HG02970 (cell line): ENCODE data around the gene PCDHB8.
"Not testable (repeated sequence)": the region's sequence is repeated elsewhere in the genome, so short reads cannot be mapped to it uniquely, and the experiment has no call there.

Experiments
- ATAC-seq: cut with Tn5 transposase; IDR thresholded peaks from one replicate; pipeline ENCODE4 v1.9.1; 2021; ENCODE audit warnings: mild to moderate bottlenecking, moderate library complexity, moderate number of reproducible peaks; ENCODE audit not compliant: unreplicated experiment, low FRiP score

PCDHB8 gene

GRCh38 chr5:141177577-141178191, at the start of gene PCDHB8:
Gene PCDHB8 (plus strand): TSS chr5:141177790. CDS start chr5:141178035, 245 bp downstream.
- not testable (repeated sequence) for ATAC-seq

- ATAC-seq: no peak
These were observed 42.4 kb upstream of the PCDHB8 start, which contains the start of gene PCDHB5 for GRCh38 chr5:141135030-141135717. Gene PCDHB5 (plus strand): TSS chr5:141135206. CDS start chr5:141135435, 229 bp downstream.

GRCh38 chr5:141135718-141136266, 41.8 kb upstream of the PCDHB8 start:
- ATAC-seq: no peak

- not testable (repeated sequence) for ATAC-seq
These were observed 40.2 kb upstream of the PCDHB8 start for GRCh38 chr5:141137346-141137745.

GRCh38 chr5:141149812-141150211, 27.8 kb upstream of the PCDHB8 start, which contains the start of gene PCDHB6:
Gene PCDHB6 (plus strand): TSS chr5:141150057. CDS start chr5:141150258, 201 bp downstream.
- no peak for ATAC-seq

GRCh38 chr5:141150224-141150992, 27.2 kb upstream of the PCDHB8 start:
- no peak for ATAC-seq

- no peak for ATAC-seq
These were observed 26.6 kb upstream of the PCDHB8 start for GRCh38 chr5:141150993-141151325.

- ATAC-seq: not testable (repeated sequence)
These were observed 26.0 kb upstream of the PCDHB8 start for GRCh38 chr5:141151632-141152031.

- not testable (repeated sequence) for ATAC-seq
These were observed 25.5 kb upstream of the PCDHB8 start for GRCh38 chr5:141152096-141152495.

GRCh38 chr5:141155540-141156374, 21.8 kb upstream of the PCDHB8 start:
- ATAC-seq: no peak

GRCh38 chr5:141157356-141157755, 20.2 kb upstream of the PCDHB8 start:
- ATAC-seq: not testable (repeated sequence)

- not testable (repeated sequence) for ATAC-seq
These were observed 19.7 kb upstream of the PCDHB8 start for GRCh38 chr5:141157901-141158300.

GRCh38 chr5:141172381-141173204, 5.0 kb upstream of the PCDHB8 start, which contains the start of gene PCDHB7:
Gene PCDHB7 (plus strand): TSS chr5:141172644. CDS start chr5:141172836, 192 bp downstream.
- no peak for ATAC-seq

GRCh38 chr5:141174291-141175104, 3.1 kb upstream of the PCDHB8 start:
- ATAC-seq: not testable (repeated sequence)

- no peak for ATAC-seq
These were observed 1.7 kb upstream of the PCDHB8 start for GRCh38 chr5:141175933-141176332.

GRCh38 chr5:141179371-141179770, 1.8 kb downstream of the PCDHB8 start:
- ATAC-seq: not testable (repeated sequence)

- not testable (repeated sequence) for ATAC-seq
These were observed 2.3 kb downstream of the PCDHB8 start for GRCh38 chr5:141179876-141180275.

- ATAC-seq: no peak
These were observed 2.7 kb downstream of the PCDHB8 start for GRCh38 chr5:141180313-141180712.
